HG03045 (cell line): ENCODE measurements around the gene ZNF555.
"Not testable (repeated sequence)": the region's sequence is repeated elsewhere in the genome, so short reads cannot be mapped to it uniquely, and the experiment has no call there.

Source experiments
- ATAC-seq: cut with Tn5 transposase; IDR thresholded peaks from one replicate; pipeline ENCODE4 v1.9.1; 2021; ENCODE audit warnings: mild to moderate bottlenecking, moderate library complexity; ENCODE audit not compliant: unreplicated experiment

Gene ZNF555

DNA sequence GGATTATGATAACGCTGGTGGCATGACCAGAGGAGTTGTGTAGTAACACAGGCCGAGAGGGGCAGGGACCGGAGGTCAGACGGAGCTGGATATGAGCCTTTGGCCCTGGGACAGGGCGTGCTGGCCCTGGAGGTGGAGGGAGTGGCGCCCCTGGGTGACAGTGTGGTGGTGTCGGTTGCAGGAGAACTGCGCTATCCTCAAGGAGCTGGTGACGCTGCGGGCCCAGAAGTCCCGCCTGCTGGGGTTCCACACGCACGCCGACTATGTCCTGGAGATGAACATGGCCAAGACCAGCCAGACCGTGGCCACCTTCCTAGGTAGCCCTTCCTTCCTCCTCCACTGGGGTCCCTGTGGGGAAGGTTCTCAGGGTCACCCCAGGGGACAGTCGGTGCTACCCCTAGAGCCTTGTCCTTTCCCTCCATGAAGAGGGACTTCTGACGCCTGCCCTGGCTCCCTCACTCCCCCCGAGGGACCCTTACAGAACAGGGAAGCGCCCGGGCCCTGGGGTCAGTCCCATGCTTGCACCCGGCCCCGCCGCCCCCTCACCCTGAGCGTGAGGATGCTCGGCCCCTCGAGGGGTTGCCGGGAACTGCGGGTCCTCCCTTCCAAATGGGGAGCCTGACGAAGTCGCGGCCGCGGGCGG is 34.4 kb upstream of the ZNF555 start:
- ATAC-seq, result no peak

DNA sequence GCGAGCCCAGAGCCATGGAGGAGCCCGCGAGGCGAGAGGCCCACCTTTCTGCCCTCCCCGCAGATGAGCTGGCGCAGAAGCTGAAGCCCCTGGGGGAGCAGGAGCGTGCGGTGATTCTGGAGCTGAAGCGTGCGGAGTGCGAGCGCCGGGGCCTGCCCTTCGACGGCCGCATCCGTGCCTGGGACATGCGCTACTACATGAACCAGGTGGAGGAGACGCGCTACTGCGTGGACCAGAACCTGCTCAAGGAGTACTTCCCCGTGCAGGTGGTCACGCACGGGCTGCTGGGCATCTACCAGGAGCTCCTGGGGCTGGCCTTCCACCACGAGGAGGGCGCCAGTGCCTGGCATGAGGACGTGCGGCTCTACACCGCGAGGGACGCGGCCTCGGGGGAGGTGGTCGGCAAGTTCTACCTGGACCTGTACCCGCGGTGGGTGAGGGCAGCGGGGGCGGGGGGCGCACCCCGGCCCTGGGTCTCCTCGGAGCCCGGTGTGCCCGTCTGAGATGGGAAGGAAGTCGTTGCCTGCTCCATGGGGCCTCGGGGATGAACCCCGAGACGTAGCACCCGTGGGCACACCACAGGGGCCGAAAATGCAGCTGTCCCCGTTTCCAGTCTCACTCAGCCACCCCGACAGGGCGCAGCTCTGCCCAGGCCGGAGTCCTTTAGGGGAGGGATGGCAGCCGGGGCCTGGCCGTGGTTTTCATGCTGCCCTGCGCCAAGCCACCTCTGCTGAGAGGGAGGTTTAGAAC is 33.7 kb upstream of the ZNF555 start:
- ATAC-seq, result no peak

DNA sequence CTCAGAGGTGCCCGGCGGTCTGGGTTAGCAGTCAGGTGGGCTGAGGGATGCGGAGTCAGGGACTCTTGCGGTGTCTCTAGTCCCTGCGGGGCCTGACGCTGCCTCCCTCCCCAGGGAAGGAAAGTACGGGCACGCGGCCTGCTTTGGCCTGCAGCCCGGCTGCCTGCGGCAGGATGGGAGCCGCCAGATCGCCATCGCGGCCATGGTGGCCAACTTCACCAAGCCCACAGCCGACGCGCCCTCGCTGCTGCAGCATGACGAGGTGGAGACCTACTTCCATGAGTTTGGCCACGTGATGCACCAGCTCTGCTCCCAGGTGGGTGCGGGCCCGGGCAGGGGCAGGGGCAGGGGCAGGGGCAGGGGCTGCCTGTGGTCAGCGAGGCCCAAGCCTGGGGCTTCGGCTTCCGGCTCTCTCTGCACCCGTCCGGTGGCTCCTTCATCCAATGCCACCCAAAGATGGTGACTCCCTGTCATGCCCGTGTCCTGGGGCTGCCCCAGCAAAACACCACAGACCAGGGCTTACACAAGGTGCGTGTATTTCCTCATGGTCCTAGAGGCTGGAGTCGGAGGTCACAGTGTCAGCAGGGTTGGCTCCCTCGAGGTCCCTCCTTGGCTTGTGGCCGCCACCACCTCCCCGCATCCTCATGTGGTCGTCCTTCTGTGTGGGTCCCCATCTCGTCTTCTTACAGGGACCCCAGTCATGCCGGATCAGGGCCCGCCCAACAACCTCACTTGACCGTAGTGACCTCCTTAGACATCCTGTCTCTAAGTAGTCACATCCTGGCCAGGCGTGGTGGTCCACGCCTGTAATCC is 32.9 kb upstream of the ZNF555 start:
- ATAC-seq, result no peak

DNA sequence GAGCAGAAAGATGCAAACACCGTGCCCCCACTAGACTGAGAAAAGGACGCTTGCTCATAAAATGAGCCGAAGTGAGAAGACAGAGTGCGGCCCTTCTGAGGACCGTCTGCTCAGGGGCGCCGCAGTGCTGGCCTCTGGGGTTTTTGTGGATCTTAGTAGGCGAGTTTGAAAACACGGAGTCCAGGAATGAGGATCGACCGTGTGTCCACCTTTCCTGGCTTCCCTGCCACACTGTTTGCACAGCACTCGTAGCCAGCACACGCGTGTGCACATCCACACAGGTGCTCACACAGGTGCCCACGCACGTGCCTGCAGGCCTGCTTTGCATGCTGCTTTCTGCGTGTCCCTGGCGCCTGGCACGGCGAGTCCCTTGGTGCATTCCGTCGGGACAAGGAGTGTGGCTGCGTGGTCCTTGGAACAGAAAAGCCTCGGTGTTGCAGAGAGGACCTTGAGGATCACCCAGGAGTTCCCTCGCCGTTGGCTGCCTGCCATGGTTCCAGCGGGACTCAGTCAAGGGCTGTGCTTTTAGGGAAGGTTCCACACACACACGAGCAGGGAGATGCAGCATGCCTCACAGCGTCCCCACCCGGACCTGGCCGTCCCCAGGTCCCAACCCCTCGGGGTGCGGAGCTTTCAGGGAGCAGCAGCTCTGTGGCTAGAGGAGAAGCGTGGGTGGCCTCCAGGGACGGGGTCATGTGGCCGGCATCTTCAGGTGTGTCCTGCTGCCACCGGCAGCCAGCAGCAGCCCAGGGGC is 31.7 kb upstream of the ZNF555 start:
- ATAC-seq, result no peak

DNA sequence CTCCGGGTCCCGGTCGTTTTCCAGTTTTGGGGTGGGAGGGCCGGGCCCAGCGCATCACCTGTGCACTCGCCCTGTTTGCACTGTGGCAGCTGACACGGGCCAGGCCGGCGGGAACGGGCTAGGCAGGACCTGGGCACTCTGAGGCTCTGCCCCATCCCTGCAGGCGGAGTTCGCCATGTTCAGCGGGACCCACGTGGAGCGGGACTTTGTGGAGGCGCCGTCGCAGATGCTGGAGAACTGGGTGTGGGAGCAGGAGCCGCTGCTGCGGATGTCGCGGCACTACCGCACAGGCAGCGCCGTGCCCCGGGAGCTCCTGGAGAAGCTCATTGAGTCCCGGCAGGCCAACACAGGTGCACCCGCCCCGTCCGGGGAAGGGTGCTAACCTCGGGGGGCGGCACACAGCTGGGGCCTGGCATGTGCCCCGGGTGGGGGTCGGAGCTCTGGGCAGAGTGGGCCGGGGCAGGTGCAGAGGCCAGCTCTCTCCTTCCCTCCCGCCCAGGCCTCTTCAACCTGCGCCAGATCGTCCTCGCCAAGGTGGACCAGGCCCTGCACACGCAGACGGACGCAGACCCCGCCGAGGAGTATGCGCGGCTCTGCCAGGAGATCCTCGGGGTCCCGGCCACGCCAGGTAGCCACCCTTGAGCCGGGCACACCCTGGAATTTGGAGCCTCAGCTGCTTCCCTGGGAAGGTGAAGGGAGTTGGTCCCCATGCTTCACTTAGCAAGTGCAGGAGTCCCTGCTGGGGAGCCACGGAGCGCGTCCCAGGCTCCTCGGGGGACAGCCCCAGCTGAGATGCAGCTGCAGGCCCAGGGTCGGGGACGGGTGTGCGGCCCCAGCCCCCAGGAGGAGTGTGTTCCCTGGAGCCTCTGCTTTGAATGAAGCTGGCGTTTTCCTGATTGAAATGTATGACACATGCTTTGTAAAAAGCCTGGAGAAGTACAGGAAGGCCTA is 30.9 kb upstream of the ZNF555 start:
- no peak for ATAC-seq

DNA sequence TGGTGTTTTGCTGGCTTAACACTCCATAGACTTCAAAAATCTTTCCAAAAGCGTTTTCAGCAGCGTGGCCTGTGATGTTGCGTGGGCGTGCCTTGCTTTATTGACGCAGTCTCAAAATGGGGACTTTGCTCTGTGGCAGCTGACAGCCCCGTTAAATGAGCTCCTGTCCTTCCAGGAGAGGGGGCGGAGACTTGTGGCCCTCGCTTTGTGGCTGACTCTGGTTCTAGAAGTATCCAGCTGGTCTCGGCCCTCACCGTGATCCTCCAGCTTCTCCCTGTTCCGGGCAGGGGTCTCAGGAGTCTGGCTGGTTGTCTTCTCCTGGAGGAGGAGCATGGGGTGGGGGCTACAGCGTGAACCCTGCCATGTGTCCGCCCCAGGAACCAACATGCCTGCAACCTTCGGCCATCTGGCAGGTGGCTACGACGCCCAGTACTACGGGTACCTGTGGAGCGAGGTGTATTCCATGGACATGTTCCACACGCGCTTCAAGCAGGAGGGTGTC is 30.0 kb upstream of the ZNF555 start:
- no peak for ATAC-seq

DNA sequence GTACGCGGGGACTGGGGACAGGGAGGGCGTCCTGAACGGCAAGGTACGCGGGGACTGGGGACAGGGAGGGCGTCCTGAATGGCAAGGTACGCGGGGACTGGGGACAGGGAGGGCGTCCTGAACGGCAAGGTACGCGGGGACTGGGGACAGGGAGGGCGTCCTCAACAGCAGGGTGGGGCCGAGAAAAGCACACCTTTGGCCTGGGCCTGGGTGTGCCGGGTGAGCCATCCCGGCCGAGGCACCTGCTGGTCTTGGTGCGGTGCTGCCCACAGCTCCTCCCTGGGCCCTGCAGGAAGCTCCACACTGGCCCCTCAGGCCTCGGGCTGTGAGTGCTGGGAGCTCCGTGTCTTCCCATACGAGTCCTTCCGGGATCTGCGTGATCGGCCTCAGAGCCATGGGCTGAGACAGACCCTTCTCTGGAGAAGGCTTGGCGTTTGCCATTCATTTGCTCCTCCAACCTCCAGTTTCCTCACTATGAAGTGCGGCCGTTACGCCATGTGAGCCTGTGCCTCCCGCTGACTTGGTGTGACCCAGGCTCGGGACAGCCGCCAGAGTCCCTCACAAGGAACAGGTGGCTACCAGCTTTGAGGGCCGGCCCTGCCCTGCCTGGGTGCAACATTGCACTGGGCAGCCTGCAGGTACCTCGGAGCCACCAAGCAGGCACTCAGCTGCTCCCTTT is 29.4 kb upstream of the ZNF555 start:
- ATAC-seq, result no peak

DNA sequence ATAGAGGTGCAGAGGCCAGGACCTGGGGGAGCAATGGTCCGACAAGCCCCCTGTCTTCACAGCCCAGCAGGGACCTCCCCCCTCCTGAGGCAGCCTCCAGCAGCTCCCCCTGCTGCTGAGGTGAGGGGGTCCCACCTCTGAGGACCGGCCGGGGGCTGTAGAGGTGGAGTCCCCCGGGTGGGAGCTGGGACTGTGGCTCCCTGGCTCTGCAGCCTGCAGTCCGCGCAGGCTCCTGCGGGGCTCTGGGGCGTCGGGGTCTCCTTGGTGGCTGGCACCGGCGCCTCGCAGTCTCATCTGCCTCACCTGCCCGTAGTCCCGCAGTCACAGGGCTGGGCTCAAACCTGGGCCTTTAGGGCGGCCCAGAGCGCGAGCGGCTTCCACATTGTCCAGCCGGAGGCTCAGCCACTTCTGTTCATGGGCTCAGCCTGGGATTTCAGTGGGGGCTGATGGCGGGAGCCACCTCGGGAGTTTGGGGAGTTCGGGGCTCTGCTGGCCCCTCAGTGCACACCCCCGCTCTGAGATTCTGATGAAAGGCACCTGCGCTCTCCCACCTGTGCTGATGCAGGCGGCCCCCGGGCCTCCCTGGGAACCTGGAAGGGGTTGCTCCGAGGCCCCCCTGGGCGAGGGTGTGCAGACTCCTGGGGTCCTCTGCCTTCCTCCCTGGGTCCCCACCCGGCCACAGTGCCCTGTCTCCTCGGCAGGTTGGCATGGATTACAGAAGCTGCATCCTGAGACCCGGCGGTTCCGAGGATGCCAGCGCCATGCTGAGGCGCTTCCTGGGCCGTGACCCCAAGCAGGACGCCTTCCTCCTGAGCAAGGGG is 28.7 kb upstream of the ZNF555 start:
- no peak for ATAC-seq

DNA sequence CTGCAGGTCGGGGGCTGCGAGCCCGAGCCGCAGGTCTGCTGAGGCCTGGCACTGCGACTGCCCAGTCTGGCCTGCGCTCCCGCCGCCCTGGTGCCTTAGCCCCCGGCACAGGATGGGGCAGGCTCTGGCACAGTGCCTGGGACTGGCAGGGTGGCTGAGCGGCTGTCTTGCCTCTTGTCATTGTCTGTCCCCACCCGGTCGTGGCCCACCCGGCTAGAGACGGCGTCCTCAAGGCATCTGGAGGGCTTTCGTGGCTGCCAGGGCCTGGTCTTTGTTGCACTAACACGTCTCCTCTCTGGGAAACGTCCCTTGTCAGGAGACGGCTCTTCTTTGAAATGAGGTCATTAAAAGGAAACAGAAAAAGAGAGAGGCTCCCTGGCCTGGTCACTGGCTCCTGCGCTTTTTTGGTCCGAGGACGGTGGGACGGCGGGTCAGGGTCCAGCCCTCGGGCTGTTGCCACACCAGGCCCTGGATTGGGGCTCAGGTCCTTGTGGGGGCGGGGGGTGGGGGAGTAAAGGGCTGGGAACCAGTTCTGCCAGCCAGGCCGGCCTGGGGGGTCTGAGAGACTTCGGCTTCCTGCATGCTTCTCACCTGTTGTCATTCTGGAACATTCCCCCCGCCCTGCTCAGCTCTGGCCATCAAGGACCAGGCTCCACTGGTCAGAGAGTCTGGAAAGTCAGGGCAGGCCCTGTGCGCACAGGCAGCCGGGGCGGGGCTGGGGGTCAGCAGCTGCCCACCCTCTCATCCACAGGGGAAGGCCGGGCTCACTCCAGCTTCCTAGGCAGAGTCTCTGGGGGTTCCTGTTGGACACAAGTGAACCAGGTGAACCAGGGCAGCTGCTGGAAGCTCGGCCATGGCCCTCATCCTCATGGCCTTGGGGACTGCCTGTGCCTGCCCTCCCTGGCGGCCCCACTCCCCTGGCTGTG is 27.8 kb upstream of the ZNF555 start:
- ATAC-seq, result no peak

DNA sequence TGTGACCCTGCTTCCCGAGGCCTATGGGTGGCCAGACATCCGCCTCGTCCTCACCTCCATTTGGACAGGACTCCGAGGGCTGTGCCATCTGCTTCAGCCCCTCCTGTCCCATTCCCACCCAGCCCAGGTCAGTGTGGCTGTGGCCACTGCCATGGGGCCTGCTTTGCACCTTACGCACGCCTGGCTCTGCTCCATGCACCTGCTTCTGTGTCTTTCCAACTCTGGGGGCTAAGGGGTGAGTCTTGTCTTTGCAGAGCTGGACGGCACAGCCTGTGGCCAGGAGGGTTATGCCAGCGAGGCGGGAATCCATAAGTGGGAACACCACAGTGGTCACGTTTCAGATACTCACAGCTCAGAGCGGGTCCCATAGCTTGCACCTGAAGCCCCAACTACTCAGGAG is 26.8 kb upstream of the ZNF555 start:
- ATAC-seq, result no peak

DNA sequence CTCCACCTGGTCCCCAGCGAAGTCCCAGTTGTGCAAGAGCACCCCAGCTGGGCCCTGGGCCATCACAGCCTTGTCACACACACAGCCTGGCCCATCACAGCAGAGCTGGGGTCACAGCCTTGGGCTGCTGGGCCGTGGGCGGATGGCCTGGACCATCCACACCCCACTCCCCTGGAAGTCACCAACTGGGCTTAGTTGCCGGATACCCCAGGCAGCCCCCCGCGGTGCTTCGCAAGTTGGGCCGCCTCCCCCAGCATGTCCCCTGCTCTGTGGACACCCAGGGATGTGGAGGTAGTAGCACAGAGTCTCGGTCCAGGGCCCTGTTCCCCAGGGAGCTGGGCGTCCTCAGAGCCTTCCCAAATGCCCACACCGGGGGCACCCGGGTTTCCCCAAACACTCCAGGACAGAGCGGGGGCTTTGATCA is 26.1 kb upstream of the ZNF555 start:
- no peak for ATAC-seq

DNA sequence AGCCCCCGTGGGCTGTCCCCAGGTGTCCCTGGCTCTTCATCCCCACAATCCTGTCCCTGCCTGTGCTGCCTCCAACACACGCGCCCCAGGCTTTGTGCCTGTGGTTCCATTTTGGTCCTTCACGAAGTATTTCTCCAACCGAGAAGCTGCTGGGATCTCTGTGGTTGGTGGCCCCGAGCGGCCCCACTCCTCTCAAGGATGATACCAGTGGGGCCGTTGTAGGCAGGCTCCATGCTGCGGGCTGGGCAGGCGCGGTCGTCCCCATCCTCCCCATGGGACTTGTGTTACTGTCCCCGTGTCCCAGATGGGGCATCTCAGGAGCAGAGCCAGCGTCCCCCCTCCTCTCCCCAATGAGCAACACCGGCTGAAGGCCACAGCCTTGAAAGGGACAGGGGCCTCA is 25.4 kb upstream of the ZNF555 start:
- no peak for ATAC-seq

DNA sequence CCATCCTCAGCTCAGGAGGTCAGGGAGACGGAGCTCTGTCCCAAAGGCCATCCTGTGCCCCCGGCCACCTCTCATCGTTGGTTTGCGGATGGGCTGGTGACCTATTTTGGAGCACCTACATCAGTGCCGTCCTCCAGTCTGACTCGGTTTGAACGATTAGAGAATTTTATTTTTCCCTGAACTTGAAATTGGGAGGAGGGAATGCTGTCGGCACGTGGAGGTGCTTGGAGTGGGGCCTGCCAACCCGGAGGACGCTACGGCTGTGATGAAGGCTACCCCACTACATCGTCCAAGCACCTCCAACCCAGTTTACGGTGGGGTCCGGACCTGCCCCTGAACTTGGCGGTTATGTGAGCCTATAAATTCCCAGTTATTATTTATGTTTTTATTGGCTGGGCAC is 24.6 kb upstream of the ZNF555 start:
- ATAC-seq, result no peak

DNA sequence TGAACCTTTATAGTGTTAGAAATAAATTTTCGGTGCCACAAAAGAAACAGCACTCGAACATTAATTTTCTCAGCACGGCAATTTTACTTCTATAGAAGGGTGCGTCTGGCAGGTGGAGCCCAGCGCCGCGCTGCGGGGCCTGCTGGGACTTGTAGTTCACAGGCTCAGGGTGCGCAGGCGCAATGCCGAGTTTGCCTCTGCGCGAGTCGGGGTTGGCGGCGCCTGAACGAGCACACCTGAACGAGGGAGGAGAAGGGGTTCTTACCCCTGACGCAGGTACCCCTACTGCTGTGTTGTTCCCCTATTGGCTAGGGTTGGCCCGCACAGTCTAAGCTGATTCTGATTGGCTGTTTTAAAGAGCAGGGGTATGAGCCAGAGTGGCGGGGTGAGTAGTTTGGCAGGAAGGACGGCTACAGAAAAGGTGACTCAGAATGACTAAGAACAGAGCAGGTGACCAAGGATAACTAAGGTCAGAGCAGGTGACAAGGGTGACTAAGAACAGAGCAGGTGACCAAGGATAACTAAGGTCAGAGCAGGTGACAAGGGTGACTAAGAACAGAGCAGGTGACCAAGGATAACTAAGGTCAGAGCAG is 23.9 kb upstream of the ZNF555 start:
- ATAC-seq, result not testable (repeated sequence)

DNA sequence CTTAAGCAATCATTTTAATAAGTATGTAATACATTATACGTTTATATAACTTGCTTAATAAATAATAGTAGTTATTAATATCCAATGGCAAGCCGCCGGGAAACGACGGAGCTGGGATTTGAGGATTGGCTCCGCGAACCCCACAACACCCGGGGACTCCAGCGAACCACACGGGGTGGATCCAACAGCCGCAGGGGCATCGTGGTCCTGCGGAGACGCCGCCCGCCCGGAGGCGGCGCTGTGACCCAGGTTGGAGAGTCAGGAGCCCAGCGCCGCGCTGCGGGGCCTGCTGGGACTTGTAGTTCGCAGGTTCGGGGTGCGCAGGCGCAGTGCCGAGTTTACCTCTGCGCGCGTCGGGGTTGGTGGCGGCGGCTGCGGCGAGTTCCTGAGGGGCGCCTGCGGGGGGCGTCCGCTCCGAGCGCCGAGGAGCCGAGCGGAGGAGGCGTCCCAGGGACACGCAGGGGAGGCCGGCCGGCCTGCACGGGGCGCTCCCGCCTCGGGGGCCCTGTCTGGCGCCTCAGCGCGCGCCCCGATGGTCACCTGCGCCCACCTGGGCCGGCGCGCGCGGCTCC is 21.6 kb upstream of the ZNF555 start, which contains the start of gene ZNF554:
ZNF554 (plus strand) TSS at position 329 of the 572 bp plus-strand sequence; CDS start at position 533, 204 bp downstream.
- ATAC-seq, result peak; percentile 80

DNA sequence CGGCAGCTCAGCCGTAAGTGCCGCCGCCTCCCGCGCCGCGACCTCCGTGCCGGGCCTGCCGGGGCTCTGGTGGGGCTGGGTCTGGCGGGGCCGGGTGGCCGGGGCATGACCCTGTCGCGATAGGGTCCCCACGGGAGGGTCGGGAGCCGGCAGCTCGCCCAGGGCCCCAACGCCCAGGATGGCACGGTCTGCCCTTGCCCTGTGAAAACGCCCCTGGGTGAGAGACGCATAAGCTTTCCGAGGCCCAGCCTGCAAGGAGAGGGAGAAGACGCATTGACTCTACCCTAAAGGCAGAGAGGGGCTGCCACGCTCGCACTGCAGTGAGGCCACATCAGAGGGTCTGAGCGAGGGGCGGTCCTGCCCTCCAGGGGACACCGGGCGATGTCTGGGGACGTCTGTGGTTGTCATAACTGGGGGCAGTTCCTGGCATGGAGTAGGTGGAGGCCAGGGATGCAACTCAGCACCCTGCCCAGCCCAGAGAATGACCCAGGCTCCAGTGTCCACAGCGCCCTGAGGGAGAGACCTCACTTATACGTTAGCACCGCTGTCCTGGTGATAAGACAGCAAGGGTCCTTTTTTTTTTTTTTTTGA is 21.1 kb upstream of the ZNF555 start:
- ATAC-seq, result peak; percentile 14
